PC-9 (cell line): ENCODE data around the gene KLHL6. TPM values are rescaled to one million over a fixed set of nuclear protein-coding genes. Genes with fewer than 3 reads are reported as not detected.

ENCODE experiments used
- BruUV-seq: library from RNA; stranded (reverse); fragments of 400-500 nt; replicated peaks from 2 replicates; lab custom pipeline; 2021; lab: Mats Ljungman, UMichigan
- CTCF ChIA-PET: fragments of 300-600 bp; sonication (Branson Sonifier 250); formaldehyde crosslinking; loops from one replicate; lab custom pipeline; 2022; ENCODE audit warnings: antibody characterized with exemption; lab: Charles Lee
- POLR2A ChIA-PET: fragments of 300-600 bp; sonication (Branson Sonifier 250); formaldehyde crosslinking; loops from one replicate; lab custom pipeline; 2022; ENCODE audit warnings: antibody characterized with exemption; ENCODE audit not compliant: unreplicated experiment; lab: Charles Lee
- DNase-seq, 2 experiments: peaks; one replicate each; pipeline versions ENCODE4 v3.0.0 to v3.0.0-alpha.2; 2015 to 2022; ENCODE audit warnings: mixed read lengths in 1 of 2
- H2AFZ ChIP-seq: fragments of 200-600 bp; sonication (generic); 2 replicates; pipeline ENCODE4 v1.8.1; 2017; ENCODE audit warnings: antibody characterized with exemption
- H3F3A ChIP-seq: fragments of 200-600 bp; sonication (generic); 2 replicates; pipeline ENCODE4 v1.8.1; 2017; ENCODE audit warnings: antibody characterized with exemption, mild to moderate bottlenecking, low read depth; ENCODE audit not compliant: insufficient read depth
- H3K27ac ChIP-seq: fragments of 200-600 bp; sonication (generic); 2 replicates; pipeline ENCODE4 v1.6.1; 2016; ENCODE audit warnings: mixed run types
- H3K27me3 ChIP-seq: fragments of 200-600 bp; sonication (generic); 2 replicates; pipeline ENCODE4 v1.6.1; 2016; ENCODE audit warnings: low read depth, mixed run types; ENCODE audit not compliant: insufficient read depth
- H3K36me3 ChIP-seq: fragments of 200-600 bp; sonication (generic); 2 replicates; pipeline ENCODE4 v1.6.1; 2016; ENCODE audit warnings: low read depth, mixed run types
- H3K4me1 ChIP-seq: fragments of 200-600 bp; sonication (generic); replicated peaks from 2 replicates; pipeline ENCODE4 v1.6.1; 2016; ENCODE audit warnings: mixed run types; ENCODE audit not compliant: insufficient read depth
- H3K4me2 ChIP-seq: fragments of 200-600 bp; sonication (generic); 2 replicates; pipeline ENCODE4 v1.6.1; 2017; ENCODE audit warnings: mixed run types
- H3K4me3 ChIP-seq: fragments of 200-600 bp; sonication (generic); 2 replicates; pipeline ENCODE4 v1.6.1; 2016; ENCODE audit warnings: mixed run types
- H3K79me2 ChIP-seq: fragments of 200-600 bp; sonication (generic); 2 replicates; pipeline ENCODE4 v1.6.1; 2017; ENCODE audit warnings: low read depth, mixed run types
- H3K9me2 ChIP-seq: fragments of 200-600 bp; sonication (generic); 2 replicates; pipeline ENCODE4 v1.8.1; 2017; ENCODE audit warnings: mild to moderate bottlenecking; ENCODE audit not compliant: insufficient read depth
- H3K9me3 ChIP-seq: fragments of 200-600 bp; sonication (generic); 2 replicates; pipeline ENCODE4 v1.8.1; 2016; ENCODE audit warnings: low read depth; ENCODE audit not compliant: insufficient read depth
- H4K20me1 ChIP-seq: fragments of 200-600 bp; sonication (generic); 2 replicates; pipeline ENCODE4 v1.8.1; 2017; ENCODE audit not compliant: insufficient read depth
- CTCF ChIP-seq: fragments of 200-600 bp; sonication (generic); conservative IDR thresholded peaks from 2 replicates; pipeline ENCODE4 v1.6.1; 2017; ENCODE audit warnings: mixed run types, antibody characterized with exemption, mild to moderate bottlenecking, moderate library complexity
- EZH2 ChIP-seq: fragments of 200-600 bp; sonication (generic); IDR thresholded peaks from 2 replicates; pipeline ENCODE4 v1.8.0; 2017; ENCODE audit warnings: antibody characterized with exemption, low read depth
- intact Hi-C: fragments of 100-400 bp; cut with micrococcal nuclease; formaldehyde crosslinking; loops from one replicate; pipeline ENCODE4 v1.10.0; 2022; ENCODE audit not compliant: unreplicated experiment
- total RNA-seq: library from RNA; stranded (reverse); gene quantifications from 2 replicates; pipeline ENCODE4 v1.2.3, GENCODE V29; 2021

The KLHL6 gene
- total RNA-seq, 1 experiment from 2014 or later = 0.04 TPM

- BruUV-seq = no TSS peak
- no peak overlapping the region for H2AFZ ChIP-seq
- no peak overlapping the region for H3K4me2 ChIP-seq
- no peaks in the 10 kb centered on the region for H3F3A ChIP-seq
- no peak overlapping the region for H3K27ac ChIP-seq
- intact Hi-C loops = no loop called here
- H3K9me3 ChIP-seq = no peaks in the 10 kb centered on the region
- H4K20me1 ChIP-seq = no peaks in the 10 kb centered on the region
- no peaks in the 10 kb centered on the region for H3K9me2 ChIP-seq
- no peaks in the 10 kb centered on the region for H3K36me3 ChIP-seq
- TF ChIP-seq CTCF (no peak), EZH2 (no peak)
- CTCF ChIA-PET = no interaction called here
- no peaks in the 10 kb centered on the region for H3K27me3 ChIP-seq
- H3K4me1 ChIP-seq = peaks cover 3% of the 10 kb centered on the region
- H3K79me2 ChIP-seq = no peaks in the 10 kb centered on the region
- H3K4me3 ChIP-seq = no peak overlapping the region
- POLR2A ChIA-PET = no interaction called here
- DNase-seq = no peak
Measured at GRCh38 chr3:183496311-183496710, 59.2 kb downstream of the KLHL6 start.

- H3K9me2 ChIP-seq = no peaks in the 10 kb centered on the region
- ChIA-PET POLR2A (no interaction called here), CTCF (no interaction called here)
- BruUV-seq = no TSS peak
- no peaks in the 10 kb centered on the region for H3K27me3 ChIP-seq
- H3K27ac ChIP-seq = no peak overlapping the region
- DNase-seq = peak in 1 of 2 experiments; percentile 16
- H3K9me3 ChIP-seq = no peaks in the 10 kb centered on the region
- no peak overlapping the region for H3K4me2 ChIP-seq
- TF ChIP-seq EZH2 (no peak), CTCF (no peak)
- H3K36me3 ChIP-seq = no peaks in the 10 kb centered on the region
- intact Hi-C loops = no loop called here
- H3K79me2 ChIP-seq = no peaks in the 10 kb centered on the region
- H3K4me1 ChIP-seq = peaks cover 22% of the 10 kb centered on the region
- no peak overlapping the region for H2AFZ ChIP-seq
- no peaks in the 10 kb centered on the region for H4K20me1 ChIP-seq
- no peak overlapping the region for H3K4me3 ChIP-seq
- peaks cover 12% of the 10 kb centered on the region; the same call in 1 of the 2 replicates for H3F3A ChIP-seq
Measured at GRCh38 chr3:183494341-183494740, 61.2 kb downstream of the KLHL6 start.

- H3K27ac ChIP-seq = no peak overlapping the region
- CTCF ChIA-PET = no interaction called here
- intact Hi-C loops = no loop called here
Measured at GRCh38 chr3:183493296-183494045, 62.0 kb downstream of the KLHL6 start.

More at GRCh38 chr3:183493296-183494045, 62.0 kb downstream of the KLHL6 start:
- H3K4me3 ChIP-seq = no peak overlapping the region
- H3K36me3 ChIP-seq = no peaks in the 10 kb centered on the region
- H3K79me2 ChIP-seq = no peaks in the 10 kb centered on the region
- peaks cover 12% of the 10 kb centered on the region; the same call in 1 of the 2 replicates for H3F3A ChIP-seq
- peaks cover 27% of the 10 kb centered on the region for H3K4me1 ChIP-seq
- H3K9me3 ChIP-seq = no peaks in the 10 kb centered on the region
- POLR2A ChIA-PET = no interaction called here
- no peak overlapping the region for H3K4me2 ChIP-seq
- DNase-seq = peak in 1 of 2 experiments; percentile 29
- no TSS peak for BruUV-seq
- no peaks in the 10 kb centered on the region for H3K9me2 ChIP-seq
- H4K20me1 ChIP-seq = no peaks in the 10 kb centered on the region
- TF ChIP-seq CTCF (no peak), EZH2 (no peak)
- H2AFZ ChIP-seq = no peak overlapping the region
- H3K27me3 ChIP-seq = no peaks in the 10 kb centered on the region
